Stimulated activated CD8-positive, alpha-beta memory T cell treated with anti-CD3 and anti-CD28 coated beads, Interleukin-4, amount 100 ng/mL, for 4 hours (primary cell): Measurements from ENCODE around the gene ATP1B3.
"Not testable (repeated sequence)": the region's sequence is repeated elsewhere in the genome, so short reads cannot be mapped to it uniquely, and the experiment has no call there.

Experiments used
- DNase-seq, 2 donors: peaks; one replicate each; pipeline ENCODE4 v3.0.0-alpha.2; 2020; ENCODE audit warnings: low read depth in 2 of 2, low spot score in 1 of 2

The ATP1B3 gene

DNA sequence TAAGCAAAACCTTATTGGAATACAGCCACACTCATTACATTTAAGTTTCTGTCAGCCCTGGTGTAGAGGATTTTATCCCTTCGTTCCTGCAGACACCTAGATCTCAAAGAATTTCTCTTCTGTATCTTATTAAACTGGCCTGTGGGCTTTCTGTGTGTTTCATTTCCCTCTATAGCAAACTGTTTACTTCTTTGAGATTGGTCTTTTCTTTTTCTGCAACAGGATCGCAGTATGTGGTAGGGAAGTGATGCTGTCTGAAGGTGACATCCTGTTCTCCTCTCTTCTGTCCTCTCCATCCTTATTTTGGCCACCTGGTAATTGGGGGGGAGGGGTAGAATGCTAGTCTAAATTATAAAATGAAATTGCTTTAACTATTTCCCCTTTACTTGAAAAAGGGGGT lies 25.5 kb downstream of the ATP1B3 start:
- no peak for DNase-seq

DNA sequence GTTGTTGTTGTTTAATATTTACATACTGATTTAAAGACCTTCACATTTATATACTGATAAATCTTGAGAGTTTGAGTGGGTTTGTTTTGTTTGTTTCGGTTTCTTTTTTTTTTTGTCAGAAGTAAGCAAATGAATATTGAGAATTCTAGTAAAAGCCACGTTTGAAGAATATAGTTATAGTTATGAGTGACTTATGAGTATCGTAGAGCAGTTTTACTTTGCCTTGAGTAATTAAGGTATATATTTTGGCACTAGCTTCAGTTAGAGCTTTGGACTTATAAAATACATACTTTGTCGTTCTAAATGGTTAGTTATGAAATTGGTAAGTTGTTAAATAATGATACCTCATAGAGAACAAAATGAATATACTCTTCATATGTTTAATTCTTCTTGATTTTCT lies 27.8 kb downstream of the ATP1B3 start:
- DNase-seq, result no peak

DNA sequence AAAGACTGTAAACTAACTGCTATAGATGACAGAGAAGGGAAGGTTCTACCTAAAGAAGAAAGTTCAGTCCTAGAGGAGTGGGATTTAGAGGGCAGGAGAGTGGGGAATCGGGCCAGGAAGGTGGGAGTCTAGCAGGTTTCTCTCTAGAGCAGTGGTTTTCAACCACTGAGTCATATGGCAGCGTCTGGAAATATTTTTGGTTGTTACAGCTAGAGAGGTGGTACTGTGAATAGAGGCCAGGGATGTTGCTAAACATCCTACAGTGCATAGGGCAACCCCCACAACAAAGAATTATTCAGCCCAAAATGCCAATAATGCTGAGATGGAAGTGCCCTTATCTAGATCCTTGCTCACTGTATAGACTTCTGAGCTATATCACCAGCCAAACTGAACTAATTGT lies 28.7 kb downstream of the ATP1B3 start:
- DNase-seq, result no peak

DNA sequence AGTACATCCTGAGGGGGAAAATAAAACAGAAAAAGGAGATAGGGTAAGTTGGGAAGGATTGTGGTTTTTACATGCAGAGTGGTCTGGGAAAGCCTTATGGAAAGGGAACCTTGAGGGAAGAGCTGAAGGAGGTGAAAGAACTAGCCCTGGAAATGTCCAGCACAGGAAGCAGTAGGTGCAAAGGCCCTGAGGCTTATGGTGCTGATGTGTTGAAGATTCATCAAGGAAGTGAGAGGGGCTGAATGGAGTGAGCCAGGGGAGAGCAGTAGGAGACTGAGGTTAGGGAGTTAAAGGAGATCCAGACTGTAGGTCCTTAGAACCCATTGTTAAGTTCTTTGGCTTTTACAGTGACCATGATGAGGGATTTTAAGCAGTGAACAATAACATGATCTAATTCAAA lies 33.0 kb downstream of the ATP1B3 start:
- no peak for DNase-seq

DNA sequence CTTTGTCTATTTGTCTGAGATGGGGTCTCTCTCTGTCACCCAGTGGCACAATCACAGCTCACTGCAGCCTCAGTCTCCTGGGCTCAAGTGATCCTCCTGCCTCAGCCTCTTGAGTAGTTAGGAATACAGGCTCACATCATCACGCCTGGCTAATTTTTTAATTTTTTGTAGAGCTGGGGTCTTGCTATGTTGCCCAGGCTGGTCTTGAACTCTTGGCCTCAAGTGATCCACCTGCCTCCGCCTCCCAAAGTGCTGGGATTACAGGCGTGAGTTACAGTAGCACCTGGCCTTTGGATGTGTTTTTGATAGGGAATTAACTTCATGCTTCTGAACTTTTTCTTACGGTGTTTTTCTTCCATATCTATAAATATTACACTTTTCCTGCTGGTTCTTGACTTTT lies 33.5 kb downstream of the ATP1B3 start:
- not testable (repeated sequence) for DNase-seq

DNA sequence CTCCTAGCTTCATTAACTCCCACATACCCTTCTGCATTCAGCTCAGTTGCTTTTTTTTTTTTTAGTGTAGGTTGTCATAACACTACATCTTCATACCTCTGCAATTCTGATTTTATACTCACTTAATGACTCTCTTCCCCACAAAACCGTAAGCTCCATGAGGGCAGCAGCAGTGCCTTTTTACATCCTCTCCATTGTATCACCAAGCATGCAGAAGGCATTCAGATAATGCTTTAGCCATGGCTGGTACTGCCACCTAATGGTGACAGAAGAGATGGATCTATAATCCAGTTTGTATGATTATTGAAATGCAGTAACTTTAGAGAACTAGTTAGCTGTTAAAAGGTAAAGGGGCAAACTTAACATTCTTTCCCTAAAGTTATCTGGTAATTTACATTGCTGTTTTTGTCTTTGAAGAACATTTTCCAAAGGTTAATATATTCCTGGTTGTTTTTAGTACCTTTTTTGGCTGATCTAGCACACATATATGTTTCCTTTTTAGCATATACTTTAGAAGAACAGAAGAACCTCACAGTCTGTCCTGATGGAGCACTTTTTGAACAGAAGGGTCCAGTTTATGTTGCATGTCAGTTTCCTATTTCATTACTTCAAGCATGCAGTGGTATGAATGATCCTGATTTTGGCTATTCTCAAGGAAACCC lies 36.8 kb downstream of the ATP1B3 start:
- DNase-seq, result no peak

DNA sequence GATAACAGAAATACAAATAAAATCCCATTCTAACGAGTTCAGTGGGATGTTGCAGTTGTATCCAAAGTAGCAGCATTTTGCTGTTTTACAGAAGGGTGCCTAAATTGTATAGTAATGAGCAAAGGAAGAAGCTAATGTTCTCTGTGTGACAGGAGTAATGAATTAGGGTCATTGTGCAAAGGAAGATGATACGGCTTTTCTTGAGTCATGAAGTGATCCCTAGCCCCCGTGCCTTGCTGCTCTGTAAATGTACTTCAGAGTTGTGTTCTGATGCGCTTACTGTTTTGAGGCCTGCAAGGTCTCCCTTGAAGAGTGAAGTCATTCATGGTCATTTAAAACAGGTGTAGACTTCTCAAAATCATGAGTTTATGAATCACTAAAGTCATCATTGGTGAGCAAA lies 37.9 kb downstream of the ATP1B3 start:
- DNase-seq, result no peak

DNA sequence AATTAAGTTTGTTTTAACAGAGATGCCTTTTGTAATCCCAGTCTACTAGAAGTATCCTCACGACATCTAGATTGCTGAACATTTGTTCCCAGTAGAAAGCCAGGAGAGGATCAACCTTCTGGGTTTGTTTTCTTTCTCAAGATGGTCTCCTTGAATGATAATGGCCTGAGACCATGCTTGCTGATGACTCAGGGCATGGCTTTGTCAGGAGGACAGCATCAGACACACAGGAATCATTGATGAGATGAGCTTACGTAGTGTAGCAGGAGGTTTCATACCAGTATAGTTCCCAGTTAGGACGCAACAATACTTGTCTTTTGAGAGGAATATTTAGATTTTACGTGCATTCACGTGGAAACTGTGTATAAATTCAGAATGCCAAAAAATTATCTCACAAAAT lies 38.6 kb downstream of the ATP1B3 start:
- DNase-seq, result no peak

DNA sequence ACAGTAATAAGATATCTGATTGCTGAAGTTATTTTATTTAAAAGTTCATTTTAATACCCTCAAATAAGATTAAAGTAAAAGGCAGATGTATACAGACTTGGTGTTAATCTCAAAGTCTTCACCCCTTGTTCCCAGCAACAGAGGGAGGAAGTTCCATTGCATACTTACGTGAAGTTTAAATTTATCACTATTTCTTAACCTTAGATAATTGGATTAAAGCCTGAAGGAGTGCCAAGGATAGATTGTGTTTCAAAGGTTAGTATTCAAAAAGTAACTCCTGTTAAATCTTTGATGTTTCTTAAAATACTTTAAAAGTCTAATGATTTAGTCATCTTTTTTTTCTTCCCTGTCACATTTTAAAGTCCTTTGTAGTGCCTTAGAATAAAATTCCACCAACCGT lies 39.3 kb downstream of the ATP1B3 start:
- DNase-seq, result no peak

DNA sequence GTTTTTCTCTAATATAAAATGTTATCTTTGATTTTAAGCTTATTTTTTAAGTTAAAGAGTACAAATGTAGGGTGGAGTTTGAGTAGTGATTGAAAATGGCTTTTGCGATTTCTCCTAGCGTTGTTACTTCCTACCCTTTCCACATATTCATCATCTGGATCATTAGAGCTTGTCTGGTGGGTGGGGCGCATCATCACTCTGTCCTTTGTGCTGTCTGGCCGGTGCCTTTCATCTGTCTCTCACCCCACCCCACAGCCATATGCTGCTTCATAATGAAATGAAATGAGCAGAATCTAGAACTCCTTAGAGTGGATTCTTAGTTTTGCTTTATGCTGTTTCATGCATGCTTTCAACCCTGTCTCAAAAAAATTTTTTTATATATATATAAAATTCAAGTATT lies 44.3 kb downstream of the ATP1B3 start:
- no peak for DNase-seq

DNA sequence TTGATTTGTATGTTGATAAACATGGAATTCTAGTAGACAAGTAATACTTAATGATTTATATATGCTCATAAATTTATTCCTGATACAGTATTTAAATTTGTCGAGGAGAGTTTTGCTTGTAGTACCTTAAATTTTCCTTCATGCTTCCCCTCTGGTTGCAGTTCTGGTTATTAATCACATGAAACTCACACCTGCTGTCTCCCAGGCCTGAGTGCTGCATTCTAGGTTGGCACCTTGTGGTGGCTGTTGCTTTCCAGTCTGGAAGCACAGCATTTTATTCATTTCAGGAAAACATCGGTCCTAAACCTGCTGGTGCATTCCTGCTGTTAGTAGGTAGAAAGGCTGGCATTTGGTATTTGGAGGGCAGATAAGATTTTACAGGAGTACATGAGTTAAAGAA lies 44.9 kb downstream of the ATP1B3 start:
- no peak for DNase-seq

DNA sequence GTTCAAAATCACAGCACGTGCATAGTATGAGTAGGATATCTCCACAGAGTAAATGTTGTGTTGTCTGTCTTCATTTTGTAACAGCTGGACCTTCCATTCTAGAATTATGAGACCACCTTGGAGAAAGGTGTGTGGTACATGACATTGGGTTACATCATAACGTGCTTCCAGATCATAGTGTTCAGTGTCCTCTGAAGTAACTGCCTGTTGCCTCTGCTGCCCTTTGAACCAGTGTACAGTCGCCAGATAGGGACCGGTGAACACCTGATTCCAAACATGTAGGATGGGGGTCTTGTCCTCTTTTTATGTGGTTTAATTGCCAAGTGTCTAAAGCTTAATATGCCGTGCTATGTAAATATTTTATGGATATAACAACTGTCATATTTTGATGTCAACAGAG lies 49.2 kb downstream of the ATP1B3 start:
- DNase-seq, result not testable (repeated sequence)

DNA sequence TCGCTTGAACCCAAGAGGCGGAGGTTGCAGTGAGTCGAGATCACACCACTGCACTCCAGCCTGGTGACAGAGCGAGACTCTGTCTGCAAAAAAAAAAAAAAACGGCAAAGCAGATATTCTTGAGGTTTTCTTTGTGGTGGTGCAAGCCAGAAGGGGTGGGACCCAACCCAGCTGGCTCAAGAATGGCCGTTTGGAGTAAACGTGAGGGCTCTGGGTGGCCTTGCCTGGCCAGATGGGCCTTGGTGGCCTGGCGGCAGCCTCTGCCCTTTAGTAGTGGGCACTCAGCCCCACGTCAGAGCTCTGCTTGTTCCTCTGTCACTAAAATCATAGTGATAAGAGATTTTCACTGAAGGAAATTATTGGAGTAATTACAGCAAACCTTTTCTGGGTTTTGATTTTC lies 50.5 kb downstream of the ATP1B3 start:
- no peak for DNase-seq

DNA sequence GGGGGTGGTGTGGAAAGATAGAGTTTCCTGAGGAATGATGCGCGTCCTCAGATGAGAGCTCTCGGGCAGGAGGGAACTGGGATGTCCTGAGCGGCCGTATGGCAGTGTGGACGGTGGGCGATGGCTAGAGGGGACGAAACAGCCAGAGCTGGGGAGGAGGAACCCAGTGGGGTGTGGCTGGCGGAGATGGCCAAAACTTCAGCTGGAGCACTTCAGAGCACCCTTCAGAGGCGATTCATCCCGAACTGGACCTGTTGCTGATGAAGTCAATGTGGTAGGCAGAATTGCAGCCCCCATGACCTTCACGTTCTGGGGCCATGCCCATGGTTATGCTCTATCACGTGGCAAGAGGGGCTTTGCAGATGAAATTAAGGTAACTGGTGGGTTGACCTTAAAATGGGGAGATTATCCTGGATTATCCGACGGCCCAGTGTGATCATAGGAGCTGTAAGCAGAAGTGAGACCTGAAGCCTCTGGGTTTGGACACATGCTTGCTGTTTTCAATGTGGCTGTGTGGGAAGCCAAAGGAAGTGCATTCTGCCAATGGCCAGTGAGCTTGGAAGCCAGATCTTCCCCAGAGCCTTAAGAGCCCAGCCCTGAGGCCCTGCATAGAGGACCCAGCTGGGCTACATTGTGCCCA lies 52.3 kb downstream of the ATP1B3 start:
- DNase-seq, result no peak

DNA sequence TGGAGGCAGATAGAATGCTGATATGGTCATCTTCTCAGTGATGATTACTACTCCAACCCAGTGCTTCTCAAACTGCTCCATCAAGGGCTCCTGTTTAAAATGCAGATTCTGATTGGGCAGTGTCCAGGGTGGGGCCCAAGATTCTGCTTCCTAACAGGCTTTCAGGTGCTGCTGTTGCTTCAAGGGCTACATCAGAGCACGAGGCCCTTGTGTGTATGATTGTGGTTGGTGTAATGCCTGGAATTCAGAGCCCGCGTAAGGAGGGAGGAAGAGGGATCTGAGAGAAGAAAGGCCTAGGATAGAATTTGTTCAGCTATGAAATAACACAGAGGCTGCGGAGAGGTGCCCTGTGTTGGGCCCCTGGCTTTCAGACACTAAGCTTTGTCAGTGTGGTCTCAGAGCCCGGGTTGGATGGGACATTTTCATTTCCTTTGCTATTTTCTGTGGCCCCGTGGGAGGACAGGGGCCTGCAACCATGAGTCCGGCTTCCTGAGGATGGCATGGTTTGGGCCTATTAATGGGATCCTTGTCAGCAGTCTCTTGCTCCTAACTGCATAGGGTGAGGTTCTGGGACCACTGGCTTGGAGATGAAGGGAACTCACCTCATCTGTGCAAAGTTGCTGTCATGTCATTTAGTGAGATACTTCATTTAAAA lies 53.0 kb downstream of the ATP1B3 start:
- no peak for DNase-seq

DNA sequence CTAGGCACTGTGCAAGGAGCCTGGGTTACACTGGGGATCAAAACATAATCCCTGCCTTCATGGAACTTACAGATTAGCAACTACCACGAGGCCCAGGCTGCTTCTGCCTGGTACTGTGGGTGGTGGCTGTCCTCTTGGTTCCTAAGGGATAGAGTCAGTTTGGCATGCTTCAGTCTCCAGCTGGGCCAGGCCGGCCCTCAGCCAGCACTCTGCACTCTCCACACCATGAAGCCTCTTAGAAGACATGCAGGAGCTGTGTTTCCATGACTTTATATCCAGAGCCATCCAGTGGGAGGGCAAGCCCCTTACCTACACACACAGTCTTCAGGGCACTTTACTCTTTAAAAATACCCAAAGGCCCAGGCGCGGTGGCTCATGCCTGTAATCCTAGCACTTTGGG lies 54.4 kb downstream of the ATP1B3 start:
- DNase-seq, result no peak

DNA sequence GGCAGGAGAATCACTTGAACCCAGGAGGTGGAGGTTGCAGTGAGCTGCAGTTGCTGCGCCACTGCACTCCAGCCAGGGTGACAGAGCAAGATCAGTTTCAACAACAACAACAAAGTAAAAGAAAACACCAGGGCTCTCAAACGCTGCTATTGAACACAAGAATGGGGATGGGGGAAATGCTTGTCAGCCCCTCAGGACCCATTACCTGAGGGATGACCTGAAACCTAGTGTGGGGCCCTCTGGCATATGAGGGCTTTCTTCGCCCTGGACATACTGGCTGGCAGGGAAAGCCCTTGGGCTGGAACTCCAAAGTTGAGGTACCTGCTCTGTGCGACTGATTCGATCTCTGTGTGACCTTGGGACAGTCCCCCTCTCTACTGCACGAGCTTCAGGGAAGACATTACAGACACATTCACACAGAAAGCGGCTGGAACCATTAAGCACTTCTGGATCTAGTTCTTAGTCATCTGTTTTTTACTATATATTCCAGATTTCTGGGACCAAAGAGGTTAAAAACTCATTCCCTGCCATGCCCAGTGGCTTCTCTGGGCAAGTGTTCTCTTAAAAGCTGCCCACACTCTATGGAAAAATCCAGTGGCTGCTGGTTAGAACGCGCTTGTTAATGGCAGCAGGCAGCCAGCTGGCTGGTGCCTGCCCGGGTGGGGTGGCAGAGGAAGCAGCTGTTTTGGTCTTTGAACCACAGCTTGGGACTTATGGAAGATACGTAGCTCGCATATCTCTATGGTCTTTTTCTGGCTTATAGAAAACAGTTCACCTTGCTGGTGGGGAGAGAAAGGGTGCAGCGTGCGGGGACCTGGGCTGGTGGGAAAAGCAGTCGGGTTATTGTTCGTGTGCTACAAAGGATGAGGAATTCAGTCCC lies 57.2 kb downstream of the ATP1B3 start:
- DNase-seq, result no peak

DNA sequence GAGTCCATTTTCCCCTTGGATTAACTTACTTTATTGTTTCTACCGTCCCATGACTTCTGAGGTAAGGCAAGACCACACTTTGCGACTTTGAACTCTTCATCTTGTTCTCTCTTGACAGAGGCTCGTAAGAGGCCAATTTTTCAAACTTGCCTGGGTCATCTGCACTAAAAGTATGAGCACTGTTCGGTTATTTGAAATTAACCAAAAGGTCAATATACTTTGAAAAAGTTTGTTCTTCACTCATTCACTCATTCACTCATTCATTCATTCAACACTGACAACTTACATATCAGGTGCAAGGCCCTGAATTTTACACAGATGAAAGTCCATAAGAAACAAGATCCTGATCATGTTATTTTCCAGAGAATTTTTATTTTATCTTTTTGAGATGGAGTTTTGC lies 57.9 kb downstream of the ATP1B3 start:
- DNase-seq, result no peak

DNA sequence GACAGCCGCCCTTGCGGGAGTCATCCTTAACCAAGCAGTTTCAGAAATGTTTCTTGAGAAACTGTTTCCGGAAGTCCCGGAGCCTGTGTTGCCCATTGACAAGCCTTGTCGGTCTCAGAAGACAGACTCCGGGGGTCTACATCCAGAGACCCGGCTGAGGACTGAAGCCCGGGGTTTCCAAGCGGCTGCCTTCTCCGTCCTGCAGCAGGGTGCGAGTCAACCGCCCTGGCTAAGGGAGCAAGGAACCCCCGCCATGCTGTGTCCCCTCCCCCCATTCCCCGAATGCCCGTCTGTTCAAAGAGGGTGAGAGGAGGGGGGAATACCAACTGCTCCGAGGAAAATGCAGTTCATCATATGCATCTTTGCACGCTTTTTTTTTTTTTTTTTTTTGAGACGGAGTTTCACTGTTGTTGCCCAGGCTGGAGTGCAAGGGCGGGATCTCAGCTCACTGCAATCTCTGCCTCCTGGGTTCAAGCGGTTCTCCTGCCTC lies 61.6 kb downstream of the ATP1B3 start:
- no peak for DNase-seq

DNA sequence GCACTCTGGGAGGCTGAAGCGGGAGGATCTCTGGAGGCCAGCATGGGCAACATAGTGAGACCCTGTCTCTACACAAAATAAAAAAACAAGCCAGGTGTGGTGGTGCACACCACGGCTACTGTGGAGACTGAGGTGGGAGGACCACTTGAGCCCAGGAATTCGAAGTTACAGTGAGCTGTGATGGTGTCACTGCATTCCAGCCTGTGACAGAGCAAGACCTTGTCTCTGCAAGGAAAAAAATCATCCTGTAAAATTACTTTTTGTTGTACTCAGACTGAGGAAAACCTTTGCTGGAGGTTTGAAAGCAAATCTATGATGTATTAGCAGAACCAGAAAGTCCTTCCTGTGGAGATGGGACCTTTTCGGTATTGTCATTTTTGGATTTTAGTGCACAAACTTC lies 63.3 kb downstream of the ATP1B3 start:
- no peak for DNase-seq

DNA sequence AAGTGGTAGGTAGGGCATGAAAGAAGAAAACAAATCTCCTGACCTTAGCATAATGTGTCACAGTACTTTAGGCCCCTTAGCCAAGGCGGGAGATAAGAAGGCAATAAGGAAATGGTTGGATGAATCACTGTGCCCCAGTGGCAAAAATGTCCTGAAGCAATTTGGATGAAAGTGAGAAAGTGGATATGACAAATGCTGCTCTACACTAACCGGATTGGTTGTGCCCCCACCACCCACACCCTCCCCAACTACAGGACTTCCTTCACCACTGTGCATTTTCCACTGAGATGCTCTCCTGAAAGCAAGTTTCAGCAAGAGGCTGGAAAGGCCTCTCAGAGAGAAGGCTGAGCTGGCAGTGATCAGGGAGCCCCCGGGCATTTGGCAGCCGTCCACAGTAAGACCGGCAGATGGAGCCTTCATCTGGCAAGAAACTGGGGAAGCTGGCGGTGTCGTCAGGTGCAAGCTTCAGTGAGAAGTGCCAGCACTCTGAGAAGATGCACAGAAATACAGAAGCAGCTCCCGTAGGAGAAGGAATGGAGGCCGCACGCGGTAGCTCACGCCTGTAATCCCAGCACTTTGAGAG lies 63.8 kb downstream of the ATP1B3 start:
- DNase-seq, result no peak
